Measurements from ENCODE around the gene GPR141. TPM values are rescaled to one million over a fixed set of nuclear protein-coding genes. Genes with fewer than 3 reads are reported as not detected.

Gene GPR141
- polyA plus RNA-seq, 1 donor (not counting 4 experiments of a cell fraction or from before 2014, with no cell fraction given): not detected

- DNase-seq (ENCODE audit: low read depth, low spot score): no peak
- H3K27me3 ChIP-seq (ENCODE audit: control insufficient read depth, extremely low read depth, insufficient read depth, low read length): no peaks in the 10 kb centered on the region
- H2AFZ ChIP-seq (ENCODE audit: control insufficient read depth, low read length): no peak overlapping the region
- H3K4me2 ChIP-seq (ENCODE audit: control insufficient read depth, extremely low read depth, insufficient read depth, low read depth, low read length): no peak overlapping the region
- no peak overlapping the region for H3K4me3 ChIP-seq (ENCODE audit: control insufficient read depth in 2 of 3, extremely low read depth in 1 of 3, insufficient read depth in 2 of 3, low read depth in 1 of 3, low read length in 3 of 3)
- FAIRE-seq: no peak
- H3K36me3 ChIP-seq (ENCODE audit: control insufficient read depth in 2 of 2, extremely low read depth in 1 of 2, insufficient read depth in 2 of 2, low read length in 2 of 2): no peaks in the 10 kb centered on the region
- TF ChIP-seq EZH2 (IDR thresholded peaks at IDR 0.05; ENCODE audit: low read length): no peak
- no peak for TF ChIP-seq CTCF (optimal IDR thresholded peaks at IDR 0.05 in 1 of 3, IDR thresholded peaks at IDR 0.05 in 1 of 3, conservative IDR thresholded peaks at IDR 0.05 in 1 of 3; ENCODE audit: extremely low read depth in 1 of 3, insufficient read depth in 2 of 3, low read length in 3 of 3)
- no peak overlapping the region for H3K27ac ChIP-seq (ENCODE audit: control insufficient read depth, insufficient read depth, low read length)
- peaks cover 2% of the 10 kb centered on the region for H3K9me3 ChIP-seq (ENCODE audit: control insufficient read depth, low read depth, low read length)
- H3K9me1 ChIP-seq (ENCODE audit: control insufficient read depth, extremely low read depth, insufficient read depth, low read length): no peaks in the 10 kb centered on the region
- dilution Hi-C loops (cut with MboI; ENCODE audit: extremely low pct_ligation_motif_present, low sequenced_read_pairs): no loop called here
- no peaks in the 10 kb centered on the region for H4K20me1 ChIP-seq (ENCODE audit: control insufficient read depth, extremely low read depth, insufficient read depth, low read length)
- H3K4me1 ChIP-seq (ENCODE audit: control insufficient read depth, extremely low read depth, insufficient read depth, low read length): no peaks in the 10 kb centered on the region
- no peaks in the 10 kb centered on the region for H3K79me2 ChIP-seq (ENCODE audit: control insufficient read depth, insufficient read depth, low read length)
- H3K9ac ChIP-seq (ENCODE audit: control insufficient read depth, extremely low read depth, insufficient read depth, low read length): no peak overlapping the region
Observed at GRCh38 chr7:37765421-37765829, 81.9 kb downstream of the GPR141 start.

GRCh38 chr7:37765872-37766525 is 82.4 kb downstream of the GPR141 start:
- dilution Hi-C loops (cut with MboI; ENCODE audit: extremely low pct_ligation_motif_present, low sequenced_read_pairs): no loop called here
- no peak for FAIRE-seq
- Histone ChIP-seq H3K4me1 (ENCODE audit: control insufficient read depth, extremely low read depth, insufficient read depth, low read length) (no peaks in the 10 kb centered on the region), H2AFZ (ENCODE audit: control insufficient read depth, low read length) (no peak overlapping the region), H3K4me3 (ENCODE audit: control insufficient read depth in 2 of 3, extremely low read depth in 1 of 3, insufficient read depth in 2 of 3, low read depth in 1 of 3, low read length in 3 of 3) (no peak overlapping the region), H3K4me2 (ENCODE audit: control insufficient read depth, extremely low read depth, insufficient read depth, low read depth, low read length) (no peak overlapping the region), H4K20me1 (ENCODE audit: control insufficient read depth, extremely low read depth, insufficient read depth, low read length) (no peaks in the 10 kb centered on the region), H3K36me3 (ENCODE audit: control insufficient read depth in 2 of 2, extremely low read depth in 1 of 2, insufficient read depth in 2 of 2, low read length in 2 of 2) (no peaks in the 10 kb centered on the region), H3K9me1 (ENCODE audit: control insufficient read depth, extremely low read depth, insufficient read depth, low read length) (no peaks in the 10 kb centered on the region), H3K9ac (ENCODE audit: control insufficient read depth, extremely low read depth, insufficient read depth, low read length) (no peak overlapping the region), H3K27ac (ENCODE audit: control insufficient read depth, insufficient read depth, low read length) (no peak overlapping the region), H3K27me3 (ENCODE audit: control insufficient read depth, extremely low read depth, insufficient read depth, low read length) (no peaks in the 10 kb centered on the region), H3K79me2 (ENCODE audit: control insufficient read depth, insufficient read depth, low read length) (no peaks in the 10 kb centered on the region), H3K9me3 (ENCODE audit: control insufficient read depth, low read depth, low read length) (peaks cover 2% of the 10 kb centered on the region)
- DNase-seq (ENCODE audit: low read depth, low spot score): no peak
- TF ChIP-seq EZH2 (IDR thresholded peaks at IDR 0.05; ENCODE audit: low read length): no peak
- no peak for TF ChIP-seq CTCF (optimal IDR thresholded peaks at IDR 0.05 in 1 of 3, IDR thresholded peaks at IDR 0.05 in 1 of 3, conservative IDR thresholded peaks at IDR 0.05 in 1 of 3; ENCODE audit: extremely low read depth in 1 of 3, insufficient read depth in 2 of 3, low read length in 3 of 3)

Data from keratinocyte (primary cell).